ENCODE results near the gene JUN.
"Not testable (repeated sequence)": the region's sequence is repeated elsewhere in the genome, so short reads cannot be mapped to it uniquely, and the experiment has no call there.

Gene JUN

GRCh38 chr1:58805716-58806571 lies 22.1 kb upstream of the JUN start:
- H3K27ac ChIP-seq (ENCODE audit: low read length) = no peak overlapping the region
- H3K4me1 ChIP-seq (ENCODE audit: control insufficient read depth, low read depth, low read length) = no peaks in the 10 kb centered on the region
- H3K9me3 ChIP-seq (ENCODE audit: control insufficient read depth, low read depth, low read length) = no peaks in the 10 kb centered on the region
- no peak overlapping the region for H3K4me3 ChIP-seq (ENCODE audit: low read length)
- H3K27me3 ChIP-seq (ENCODE audit: control insufficient read depth, insufficient read depth, low read length) = no peaks in the 10 kb centered on the region
- no peaks in the 10 kb centered on the region for H3K36me3 ChIP-seq (ENCODE audit: control insufficient read depth, low read depth, low read length)
- no peak overlapping the region for H3K9ac ChIP-seq (ENCODE audit: low read length)

DNA sequence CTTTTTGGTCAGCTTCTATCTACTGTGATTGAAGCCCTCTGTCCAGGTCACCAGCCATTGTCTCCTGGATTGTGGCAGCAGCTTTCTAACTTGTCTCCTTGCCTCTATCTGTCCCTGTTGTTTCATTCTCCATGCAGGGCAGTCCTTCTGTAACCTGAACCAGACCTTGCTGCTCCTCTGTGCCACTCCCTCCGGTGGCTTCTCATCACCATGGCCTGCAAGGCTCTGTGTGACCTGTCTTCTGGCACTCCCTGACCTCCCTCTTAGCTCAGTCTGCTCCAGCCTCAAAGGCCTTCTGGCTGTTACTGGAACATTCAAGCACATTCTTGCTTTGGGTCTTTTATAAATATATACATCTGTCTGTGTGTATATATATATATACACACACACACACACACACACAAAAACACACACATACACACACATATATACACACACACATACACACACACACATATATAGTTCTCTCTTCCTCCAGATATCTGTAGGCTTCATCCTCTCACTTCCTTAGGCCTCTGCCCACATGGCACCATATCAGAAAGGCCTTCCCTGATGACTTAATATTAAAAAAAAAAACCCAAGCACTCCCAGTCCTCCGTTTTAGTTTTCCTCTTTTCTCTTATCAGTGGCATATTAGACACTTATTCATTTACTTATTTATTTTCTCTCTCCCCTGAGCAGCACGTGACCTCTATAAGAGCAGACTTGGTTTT lies 21.2 kb upstream of the JUN start:
- no peaks in the 10 kb centered on the region for H3K36me3 ChIP-seq (ENCODE audit: control insufficient read depth, low read depth, low read length)
- no peak overlapping the region for H3K27ac ChIP-seq (ENCODE audit: low read length)
- no peaks in the 10 kb centered on the region for H3K27me3 ChIP-seq (ENCODE audit: control insufficient read depth, insufficient read depth, low read length)
- H3K9me3 ChIP-seq (ENCODE audit: control insufficient read depth, low read depth, low read length) = no peaks in the 10 kb centered on the region
- H3K4me1 ChIP-seq (ENCODE audit: control insufficient read depth, low read depth, low read length) = no peaks in the 10 kb centered on the region
- H3K4me3 ChIP-seq (ENCODE audit: low read length) = no peak overlapping the region
- no peak overlapping the region for H3K9ac ChIP-seq (ENCODE audit: low read length)

GRCh38 chr1:58803858-58804257 lies 20.0 kb upstream of the JUN start:
- Histone ChIP-seq H3K9ac (ENCODE audit: low read length) (no peak overlapping the region), H3K4me3 (ENCODE audit: low read length) (no peak overlapping the region), H3K27ac (ENCODE audit: low read length) (no peak overlapping the region), H3K9me3 (ENCODE audit: control insufficient read depth, low read depth, low read length) (no peaks in the 10 kb centered on the region), H3K36me3 (ENCODE audit: control insufficient read depth, low read depth, low read length) (no peaks in the 10 kb centered on the region), H3K27me3 (ENCODE audit: control insufficient read depth, insufficient read depth, low read length) (no peaks in the 10 kb centered on the region), H3K4me1 (ENCODE audit: control insufficient read depth, low read depth, low read length) (no peaks in the 10 kb centered on the region)

GRCh38 chr1:58802640-58803399 lies 19.0 kb upstream of the JUN start:
- Histone ChIP-seq H3K9me3 (ENCODE audit: control insufficient read depth, low read depth, low read length) (no peaks in the 10 kb centered on the region), H3K27ac (ENCODE audit: low read length) (no peak overlapping the region), H3K27me3 (ENCODE audit: control insufficient read depth, insufficient read depth, low read length) (no peaks in the 10 kb centered on the region), H3K4me3 (ENCODE audit: low read length) (no peak overlapping the region), H3K4me1 (ENCODE audit: control insufficient read depth, low read depth, low read length) (no peaks in the 10 kb centered on the region), H3K36me3 (ENCODE audit: control insufficient read depth, low read depth, low read length) (no peaks in the 10 kb centered on the region), H3K9ac (ENCODE audit: low read length) (no peak overlapping the region)

GRCh38 chr1:58801286-58801685 lies 17.4 kb upstream of the JUN start:
- not testable (repeated sequence) for H3K27ac ChIP-seq (ENCODE audit: low read length); H3K27me3 ChIP-seq (ENCODE audit: control insufficient read depth, insufficient read depth, low read length); H3K9me3 ChIP-seq (ENCODE audit: control insufficient read depth, low read depth, low read length); H3K4me1 ChIP-seq (ENCODE audit: control insufficient read depth, low read depth, low read length); H3K9ac ChIP-seq (ENCODE audit: low read length); H3K4me3 ChIP-seq (ENCODE audit: low read length); H3K36me3 ChIP-seq (ENCODE audit: control insufficient read depth, low read depth, low read length)

DNA sequence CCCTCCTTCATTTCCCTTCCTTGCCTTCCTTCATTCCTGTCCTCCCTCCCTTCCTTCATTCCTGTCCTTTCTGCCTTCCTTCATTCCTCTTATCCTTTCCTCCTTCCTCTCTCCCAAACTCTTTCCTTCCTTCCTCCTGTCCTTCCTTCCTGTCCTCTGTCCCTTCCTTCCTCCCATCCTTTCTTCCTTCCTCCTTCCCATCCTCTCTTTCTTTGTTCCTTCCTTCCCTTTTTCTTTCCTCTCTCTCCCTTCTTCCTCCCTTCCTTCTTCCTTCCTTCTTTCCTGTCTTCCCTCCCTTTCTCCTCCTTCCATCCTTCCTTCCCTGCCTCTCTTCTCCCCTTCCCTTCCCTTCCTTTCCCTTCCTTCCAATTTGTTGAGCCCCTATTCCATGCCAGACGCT lies 15.8 kb upstream of the JUN start:
- Histone ChIP-seq H3K27ac (ENCODE audit: low read length) (no peak overlapping the region), H3K27me3 (ENCODE audit: control insufficient read depth, insufficient read depth, low read length) (no peaks in the 10 kb centered on the region), H3K4me1 (ENCODE audit: control insufficient read depth, low read depth, low read length) (no peaks in the 10 kb centered on the region), H3K4me3 (ENCODE audit: low read length) (no peak overlapping the region), H3K9me3 (ENCODE audit: control insufficient read depth, low read depth, low read length) (no peaks in the 10 kb centered on the region), H3K36me3 (ENCODE audit: control insufficient read depth, low read depth, low read length) (no peaks in the 10 kb centered on the region), H3K9ac (ENCODE audit: low read length) (no peak overlapping the region)

GRCh38 chr1:58798910-58799442 lies 15.1 kb upstream of the JUN start:
- no peaks in the 10 kb centered on the region for H3K4me1 ChIP-seq (ENCODE audit: control insufficient read depth, low read depth, low read length)
- no peaks in the 10 kb centered on the region for H3K27me3 ChIP-seq (ENCODE audit: control insufficient read depth, insufficient read depth, low read length)
- no peak overlapping the region for H3K4me3 ChIP-seq (ENCODE audit: low read length)
- no peak overlapping the region for H3K9ac ChIP-seq (ENCODE audit: low read length)
- H3K27ac ChIP-seq (ENCODE audit: low read length) = no peak overlapping the region
- H3K36me3 ChIP-seq (ENCODE audit: control insufficient read depth, low read depth, low read length) = no peaks in the 10 kb centered on the region
- no peaks in the 10 kb centered on the region for H3K9me3 ChIP-seq (ENCODE audit: control insufficient read depth, low read depth, low read length)

GRCh38 chr1:58796416-58796815 lies 12.6 kb upstream of the JUN start:
- Histone ChIP-seq H3K4me3 (ENCODE audit: low read length) (no peak overlapping the region), H3K4me1 (ENCODE audit: control insufficient read depth, low read depth, low read length) (no peaks in the 10 kb centered on the region), H3K9ac (ENCODE audit: low read length) (no peak overlapping the region), H3K9me3 (ENCODE audit: control insufficient read depth, low read depth, low read length) (no peaks in the 10 kb centered on the region), H3K27me3 (ENCODE audit: control insufficient read depth, insufficient read depth, low read length) (no peaks in the 10 kb centered on the region), H3K27ac (ENCODE audit: low read length) (no peak overlapping the region), H3K36me3 (ENCODE audit: control insufficient read depth, low read depth, low read length) (no peaks in the 10 kb centered on the region)

- no peak overlapping the region for H3K27ac ChIP-seq (ENCODE audit: low read length)
- H3K36me3 ChIP-seq (ENCODE audit: control insufficient read depth, low read depth, low read length) = no peaks in the 10 kb centered on the region
- H3K9ac ChIP-seq (ENCODE audit: low read length) = no peak overlapping the region
- no peaks in the 10 kb centered on the region for H3K9me3 ChIP-seq (ENCODE audit: control insufficient read depth, low read depth, low read length)
- no peak overlapping the region for H3K4me3 ChIP-seq (ENCODE audit: low read length)
- no peaks in the 10 kb centered on the region for H3K27me3 ChIP-seq (ENCODE audit: control insufficient read depth, insufficient read depth, low read length)
- H3K4me1 ChIP-seq (ENCODE audit: control insufficient read depth, low read depth, low read length) = no peaks in the 10 kb centered on the region
Measured at GRCh38 chr1:58794585-58794984, 10.7 kb upstream of the JUN start.

DNA sequence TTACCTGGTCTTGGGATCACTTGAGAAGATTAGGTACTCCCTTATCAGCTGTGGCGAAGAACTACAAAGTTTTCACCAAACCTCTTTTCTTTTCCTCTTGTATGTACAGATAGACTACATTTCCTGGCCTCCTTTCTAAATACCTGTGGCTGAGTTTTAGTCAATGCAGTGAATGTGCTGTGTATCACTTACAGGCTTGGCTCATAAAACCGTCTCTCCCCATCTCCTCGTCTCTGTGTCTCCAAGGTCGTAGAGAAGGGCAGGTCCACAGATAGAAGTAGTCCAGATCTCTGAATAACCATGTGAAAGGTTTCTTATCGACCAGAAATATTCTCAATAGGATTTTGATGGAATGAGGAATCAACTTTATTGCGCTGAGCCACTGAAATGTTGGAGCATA lies 9.0 kb upstream of the JUN start:
- no peaks in the 10 kb centered on the region for H3K4me1 ChIP-seq (ENCODE audit: control insufficient read depth, low read depth, low read length)
- no peak overlapping the region for H3K4me3 ChIP-seq (ENCODE audit: low read length)
- no peaks in the 10 kb centered on the region for H3K9me3 ChIP-seq (ENCODE audit: control insufficient read depth, low read depth, low read length)
- no peaks in the 10 kb centered on the region for H3K27me3 ChIP-seq (ENCODE audit: control insufficient read depth, insufficient read depth, low read length)
- H3K36me3 ChIP-seq (ENCODE audit: control insufficient read depth, low read depth, low read length) = no peaks in the 10 kb centered on the region
- no peak overlapping the region for H3K9ac ChIP-seq (ENCODE audit: low read length)
- no peak overlapping the region for H3K27ac ChIP-seq (ENCODE audit: low read length)

DNA sequence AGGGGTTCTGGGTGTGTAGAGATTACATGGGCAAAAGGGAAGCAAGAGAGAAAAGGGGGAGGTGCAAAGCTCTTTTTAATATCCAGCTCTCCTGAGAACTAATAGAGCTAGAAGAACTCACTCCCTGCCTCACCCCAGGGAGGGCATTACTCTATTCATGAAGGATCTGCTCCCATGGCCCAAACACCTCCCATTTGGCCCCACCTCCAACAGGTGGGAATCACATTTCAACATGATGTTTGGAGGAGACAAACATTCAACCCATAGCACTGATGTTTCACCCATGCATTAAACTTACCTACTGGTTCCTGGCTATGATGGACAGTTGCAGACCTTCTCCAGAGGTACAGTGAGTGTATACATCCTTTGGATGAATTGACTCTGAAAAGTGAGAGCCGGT lies 7.3 kb upstream of the JUN start:
- H3K27ac ChIP-seq (ENCODE audit: low read length) = no peak overlapping the region
- no peaks in the 10 kb centered on the region for H3K9me3 ChIP-seq (ENCODE audit: control insufficient read depth, low read depth, low read length)
- no peaks in the 10 kb centered on the region for H3K4me1 ChIP-seq (ENCODE audit: control insufficient read depth, low read depth, low read length)
- peaks cover 8% of the 10 kb centered on the region for H3K27me3 ChIP-seq (ENCODE audit: control insufficient read depth, insufficient read depth, low read length)
- H3K4me3 ChIP-seq (ENCODE audit: low read length) = no peak overlapping the region
- H3K9ac ChIP-seq (ENCODE audit: low read length) = no peak overlapping the region
- no peaks in the 10 kb centered on the region for H3K36me3 ChIP-seq (ENCODE audit: control insufficient read depth, low read depth, low read length)
